Measurements from ENCODE around the gene CEP85.

DNA sequence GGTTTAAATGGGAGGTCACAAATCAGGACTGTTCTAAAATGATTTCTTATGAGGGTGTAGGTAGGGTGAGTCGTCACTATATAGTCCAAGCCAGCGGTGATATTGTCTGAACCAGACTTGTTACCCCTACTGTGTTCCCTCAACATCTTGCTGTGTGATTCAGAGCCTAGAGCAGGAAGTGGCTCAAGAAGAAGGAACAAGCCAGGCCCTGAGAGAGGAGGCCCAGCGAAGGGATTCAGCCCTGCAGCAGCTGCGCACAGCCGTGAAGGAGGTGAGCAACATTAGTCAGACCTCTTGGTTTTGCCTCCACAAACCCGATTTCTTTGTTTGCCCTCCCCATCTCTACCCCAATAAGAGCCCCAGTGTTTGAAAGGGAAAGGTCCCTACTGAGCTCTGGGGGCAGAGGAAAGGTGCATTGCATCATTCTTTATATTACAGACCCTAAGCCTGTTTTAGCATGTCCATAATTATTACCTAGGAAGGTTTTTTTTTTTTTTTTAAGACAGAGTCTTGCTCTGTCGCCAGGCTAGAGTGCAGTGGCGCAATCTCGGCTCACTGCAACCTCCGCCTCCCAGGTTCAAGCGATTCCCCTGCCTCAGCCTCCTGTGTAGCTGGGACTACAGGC lies 40.9 kb downstream of the CEP85 start:
- TF ChIP-seq POLR2A (IDR thresholded peaks at IDR 0.05; ENCODE audit: low read depth, low read length) (no peak), TAF1 (IDR thresholded peaks at IDR 0.05; ENCODE audit: borderline replicate concordance, low read depth, low read length) (no peak)

Data from GM12892 (cell line).